Heart right ventricle (tissue), 16 donors: Measurements from ENCODE around the gene IL1RAPL1. TPM values are rescaled to one million over a fixed set of nuclear protein-coding genes. Genes with fewer than 3 reads are reported as not detected.

Experiments used
- ATAC-seq, 8 donors: fragments of 200-7000 bp; cut with Tn5 transposase; one replicate each; pipeline ENCODE4 v1.9.1; 2020; ENCODE audit warnings: mild to moderate bottlenecking in 8 of 8, moderate library complexity in 8 of 8, moderate number of reproducible peaks in 1 of 8
- DNase-seq, 2 donors: peaks; one replicate each; pipeline ENCODE4 v3.0.0-alpha.2; 2020
- H3K27ac ChIP-seq, 10 donors: fragments of 200-600 bp; sonication (generic) in 2 of 10; one replicate each; pipeline versions ENCODE4 v1.5.0 to v1.8.0; 2020 to 2022; ENCODE audit warnings: mild to moderate bottlenecking in 3 of 10
- H3K27me3 ChIP-seq, 7 donors: fragments of 200-600 bp; one replicate each; pipeline ENCODE4 v1.8.0; 2021 to 2022; ENCODE audit warnings: mild to moderate bottlenecking in 2 of 7
- H3K36me3 ChIP-seq, 9 donors: fragments of 200-600 bp; sonication (generic) in 1 of 9; one replicate each; pipeline versions ENCODE4 v1.5.0 to v1.8.0; 2020 to 2022; ENCODE audit warnings: mild to moderate bottlenecking in 2 of 9
- H3K4me1 ChIP-seq, 9 donors: fragments of 200-600 bp; sonication (generic) in 1 of 9; one replicate each; pipeline versions ENCODE4 v1.5.0 to v1.8.0; 2020 to 2022; ENCODE audit warnings: mild to moderate bottlenecking in 4 of 9
- H3K4me3 ChIP-seq, 10 donors: fragments of 200-600 bp; sonication (generic) in 2 of 10; one replicate each; pipeline versions ENCODE4 v1.5.0 to v1.8.0; 2020 to 2022; ENCODE audit warnings: mild to moderate bottlenecking in 7 of 10, moderate library complexity in 2 of 10
- H3K9me3 ChIP-seq, 11 donors: fragments of 200-600 bp in 10 of 11; sonication (generic) in 2 of 11; one replicate each; pipeline versions ENCODE4 v1.5.0 to v1.8.0; 2013 to 2022; ENCODE audit warnings: mild to moderate bottlenecking in 2 of 11, control low read depth in 1 of 11, moderate library complexity in 1 of 11
- CTCF ChIP-seq, 9 donors: fragments of 200-600 bp; sonication (generic) in 2 of 9; IDR thresholded peaks; one replicate each; pipeline versions ENCODE4 v1.5.0 to v1.8.0; 2021 to 2022; ENCODE audit warnings: antibody characterized with exemption in 9 of 9, mild to moderate bottlenecking in 5 of 9, moderate library complexity in 1 of 9
- WGBS, 2 donors: extraction: QIAGEN DNeasy Blood & Tissue Kit; methylation state at CpG; one replicate each; pipeline ENCODE4 v1.1.7; 2013; ENCODE audit warnings: inconsistent platforms in 1 of 2; 5-methylcytosine and 5-hydroxymethylcytosine counted together
- intact Hi-C, 10 donors: fragments of 100-400 bp; cut with DNase I; formaldehyde crosslinking; loops; one replicate each; pipeline versions ENCODE4 v1.11.1 to v1.14.2; 2022
- polyA plus RNA-seq, 2 donors: library from polyadenylated mRNA; stranded (reverse); fragments of 200-250 nt; gene quantifications; one replicate each; pipeline ENCODE4 v1.2.3, GENCODE V29; 2013
- total RNA-seq, 10 donors: library from RNA; stranded (reverse); fragmentation: NEBNext Ultra II Directional in 3 of 10; extraction: Animal tissue kit (Norgen Biotek cat#: 25700) in 3 of 10; gene quantifications; one replicate each; pipeline versions ENCODE4 v1.2.1 to v1.2.4, GENCODE V29; 2021 to 2023
- donor health status: Arrhythmogenic right ventricular cardiomyopathy.
- donor health status: ischemic (EF 13 %, LVEDD 7.1; RV severe dilation, severe dysfunction).
- donor health status: healthy with polysubstance abuse.
- donor health status: DM: no; HTN: yes; CAD: no.
- donor health status: DM: no; HTN: no; CAD: no.
- donor health status: ischemic (EF 25% LVEDD 6.9; RV normal size, moderate dysfunction).
- donor health status: ischemic (EF 25% LVEDD 5.7; RV mildly dilated, moderate dysfunction).
- donor health status: healthy.
- donor health status: DM: yes; HTN: yes; CAD: no.
- donor health status: Ischemic cardiomyopathy.
- donor health status: ischemic (EF 35%, LVEDD 5.7; RV mildly dilated, moderate dysfunction).
- donor health status: nonischemic (EF 11% LVEDD 7.7; RV severe dilation, severe dysfunction).
- donor health status: DM: yes; HTN: yes; CAD: no.
- donor health status: PGD.
- donor health status: ischemic (EF 29% LVEDD 5.4; RV normal size, mild dysfunction).
- donor health status: nonischemic (EF 23%, LVEDD 6.1; RV moderate dilation, normal function).

IL1RAPL1 gene
- total and polyA plus RNA-seq, 12 donors: 0.13 to 6.3 (median 2.8) TPM

- intact Hi-C loops: no loop called here
- TF ChIP-seq CTCF (IDR thresholded peaks at IDR 0.05): no peak
- ATAC-seq (no peak), DNase-seq (no peak)
- no peaks in the 10 kb centered on the region for H3K4me1 ChIP-seq
- no peak overlapping the region for H3K4me3 ChIP-seq
- no peaks in the 10 kb centered on the region for H3K9me3 ChIP-seq
- H3K27ac ChIP-seq: no peak overlapping the region
- 90 to 93% methylated on average over 1 of the region's 1 CpG for WGBS, 2 donors
- H3K27me3 ChIP-seq: no peaks in the 10 kb centered on the region
- no peaks in the 10 kb centered on the region for H3K36me3 ChIP-seq
These were observed 882.8 kb downstream of the IL1RAPL1 start for GRCh38 chrX:29470030-29470429.

- Histone ChIP-seq H3K36me3 (no peaks in the 10 kb centered on the region), H3K4me3 (no peak overlapping the region), H3K27ac (no peak overlapping the region), H3K27me3 (no peaks in the 10 kb centered on the region), H3K4me1 (no peaks in the 10 kb centered on the region), H3K9me3 (no peaks in the 10 kb centered on the region)
- intact Hi-C loops: no loop called here
- ATAC-seq: no peak
- DNase-seq: no peak
- TF ChIP-seq CTCF (IDR thresholded peaks at IDR 0.05): no peak
These were observed 884.6 kb downstream of the IL1RAPL1 start for GRCh38 chrX:29471829-29472228.

GRCh38 chrX:29477878-29478277, 890.6 kb downstream of the IL1RAPL1 start:
- Histone ChIP-seq H3K4me3 (no peak overlapping the region), H3K27ac (no peak overlapping the region), H3K4me1 (no peaks in the 10 kb centered on the region), H3K27me3 (peaks cover 0 to 5% (median 0%) of the 10 kb centered on the region in 7 donors), H3K36me3 (no peaks in the 10 kb centered on the region), H3K9me3 (no peaks in the 10 kb centered on the region)
- 69 to 76% methylated on average over 1 of the region's 1 CpG for WGBS, 2 donors
- intact Hi-C loops: no loop called here
- ATAC-seq (no peak), DNase-seq (no peak)
- TF ChIP-seq CTCF (IDR thresholded peaks at IDR 0.05): no peak

- H3K4me3 ChIP-seq: no peak overlapping the region
- peaks cover 0 to 5% (median 0%) of the 10 kb centered on the region in 7 donors for H3K27me3 ChIP-seq
- peak in 8 of 9 donors; percentile 6 to 62 (median 42) for TF ChIP-seq CTCF (IDR thresholded peaks at IDR 0.05)
- intact Hi-C loops: no loop called here
- 50 to 58% methylated on average over 10 of the region's 10 CpGs for WGBS, 2 donors
- no peaks in the 10 kb centered on the region for H3K9me3 ChIP-seq
- no peak overlapping the region for H3K27ac ChIP-seq
- H3K36me3 ChIP-seq: no peaks in the 10 kb centered on the region
- ATAC-seq (peak in 1 of 8 donors; percentile 63), DNase-seq (peak in 1 of 2 donors; percentile 2)
- no peaks in the 10 kb centered on the region for H3K4me1 ChIP-seq
These were observed 891.3 kb downstream of the IL1RAPL1 start for GRCh38 chrX:29478336-29479069.
